BLaER1 treated with 17β-estradiol and CSF1 and Interleukin-3, amounts not matched to agents 10 nM and 100 nM (cell line): ENCODE data around the gene MYRFL.
A peak's percentile ranks its signal among the peaks of the same experiment; 100 is the strongest.
"Not testable (repeated sequence)": the region's sequence is repeated elsewhere in the genome, so short reads cannot be mapped to it uniquely, and the experiment has no call there.

Source experiments
- H3K27ac ChIP-seq, 11 experiments: shearing (Covaris generic); formaldehyde crosslinking; 2 replicates each; pipeline ENCODE4 v1.8.1; 2022
- H3K27me3 ChIP-seq, 11 experiments: shearing (Covaris generic); formaldehyde crosslinking; 2 replicates each; pipeline ENCODE4 v1.8.1; 2022
- H3K36me3 ChIP-seq, 11 experiments: shearing (Covaris generic); formaldehyde crosslinking; 2 replicates each; pipeline ENCODE4 v1.8.1; 2022
- H3K4me1 ChIP-seq, 10 experiments: shearing (Covaris generic); formaldehyde crosslinking; 2 replicates each; pipeline ENCODE4 v1.8.1; 2022
- H3K4me2 ChIP-seq, 11 experiments: shearing (Covaris generic); formaldehyde crosslinking; 2 replicates each; pipeline ENCODE4 v1.8.1; 2022
- H3K4me3 ChIP-seq, 10 experiments: shearing (Covaris generic); formaldehyde crosslinking; 2 replicates each; pipeline ENCODE4 v1.8.1; 2022
- H3K9ac ChIP-seq, 11 experiments: shearing (Covaris generic); formaldehyde crosslinking; 2 replicates each; pipeline ENCODE4 v1.8.1; 2022
- H3K9me3 ChIP-seq, 11 experiments: shearing (Covaris generic); formaldehyde crosslinking; replicated peaks in 1 of 11; 2 replicates each; pipeline ENCODE4 v1.8.1; 2022
- H4K20me1 ChIP-seq, 11 experiments: shearing (Covaris generic); formaldehyde crosslinking; 2 replicates each; pipeline ENCODE4 v1.8.1; 2022
- Cebpa-rat ChIP-seq, 11 experiments: shearing (Covaris generic); IDR thresholded peaks; 2 replicates each; pipeline ENCODE4 v1.8.1; 2022

MYRFL gene

DNA sequence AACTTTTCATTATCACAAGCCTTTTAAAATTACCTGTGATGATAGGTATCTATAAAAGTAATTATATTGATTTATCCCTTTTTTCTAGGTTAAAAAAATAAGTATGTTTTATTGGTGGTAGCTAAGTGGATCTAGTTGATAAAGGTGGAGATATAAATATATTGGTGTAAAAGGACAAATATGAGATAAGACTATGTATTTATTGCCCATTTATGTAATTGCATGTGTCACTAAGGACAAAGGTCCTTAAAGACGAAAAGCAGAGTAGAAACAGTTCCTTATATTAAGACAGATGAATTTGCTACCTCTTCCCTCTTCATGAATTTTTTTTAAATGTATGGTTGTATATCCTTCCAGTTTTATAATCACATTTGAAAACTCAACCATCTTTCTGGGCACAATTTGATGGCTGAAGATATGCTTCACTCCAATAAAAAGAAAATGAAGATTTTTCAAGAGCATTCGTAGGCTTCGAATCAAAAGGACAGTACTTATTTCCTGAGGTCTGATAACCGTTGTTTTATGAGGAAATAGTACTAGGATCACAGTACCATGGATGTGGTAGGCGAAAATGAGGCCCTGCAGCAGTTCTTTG lies at the start of gene MYRFL:
Gene MYRFL, plus strand, starts transcription at position 262 of the 595 bp plus-strand sequence. Its CDS starts 291 bp downstream, at position 553.
- H3K9me3 ChIP-seq = no peaks in the 10 kb centered on the region
- H3K4me3 ChIP-seq = no peak within 1 kb of the TSS
- H3K36me3 ChIP-seq = no peaks in the 10 kb centered on the region
- H3K9ac ChIP-seq = no peak within 1 kb of the TSS
- no peaks in the 10 kb centered on the region for H4K20me1 ChIP-seq
- no peak within 1 kb of the TSS for H3K27ac ChIP-seq
- no peaks in the 10 kb centered on the region for H3K27me3 ChIP-seq
- no peak for TF ChIP-seq Cebpa-rat (IDR thresholded peaks at IDR 0.05)
- H3K4me2 ChIP-seq = no peak within 1 kb of the TSS
- H3K4me1 ChIP-seq = peaks cover 4 to 17% (median 11%) of the 10 kb centered on the region in 10 experiments; a peak in 12 of 20 replicates

DNA sequence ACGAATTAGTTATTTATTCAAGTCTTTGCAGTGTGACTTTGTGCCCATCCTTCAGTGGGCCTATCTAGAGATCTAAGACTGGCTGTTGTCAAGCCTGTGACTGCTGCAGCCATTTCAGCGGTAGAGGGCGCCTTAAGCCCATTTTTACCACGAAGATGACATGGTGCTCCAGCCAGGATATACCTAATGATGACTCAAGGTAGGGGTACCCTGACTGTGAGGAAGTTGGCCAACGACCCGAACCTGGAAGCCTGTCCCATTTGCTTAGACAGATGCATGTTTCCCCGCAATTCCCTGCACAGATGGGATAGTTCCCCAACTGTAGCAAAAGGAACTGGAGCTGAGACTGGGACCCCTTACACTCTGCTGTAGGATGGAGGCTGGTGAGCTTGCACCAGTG lies 45.1 kb upstream of the MYRFL start:
- H3K4me3 ChIP-seq = no peak overlapping the region

DNA sequence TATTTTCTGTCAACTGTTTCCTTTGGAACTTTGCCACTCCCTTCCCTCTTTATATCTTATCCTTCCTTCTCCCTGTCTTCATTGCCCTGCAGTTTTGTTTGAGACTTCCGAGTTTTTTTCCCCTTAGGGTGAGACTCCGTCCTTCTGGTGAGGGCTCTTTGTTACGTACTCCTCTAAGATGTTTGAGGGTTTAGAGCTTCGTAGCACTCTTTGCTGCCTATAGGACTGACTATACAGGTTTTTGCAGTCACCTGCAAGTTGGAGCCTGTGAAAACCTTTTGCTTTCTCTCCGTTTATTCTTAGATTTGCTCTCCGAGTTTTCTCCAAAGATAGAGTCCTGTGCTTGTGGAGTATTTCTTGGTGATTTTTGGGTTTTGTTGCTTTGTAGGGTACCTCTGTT lies 41.7 kb upstream of the MYRFL start:
- H3K9ac ChIP-seq = no peak overlapping the region
- H3K27ac ChIP-seq = no peak overlapping the region
- no peak overlapping the region for H3K4me3 ChIP-seq
- no peak overlapping the region for H3K4me2 ChIP-seq
- TF ChIP-seq Cebpa-rat (IDR thresholded peaks at IDR 0.05) = no peak
- H3K36me3 ChIP-seq = peaks cover 14 to 39% (median 21%) of the 10 kb centered on the region in 11 experiments; a peak in 19 of 22 replicates
- H3K4me1 ChIP-seq = no peaks in the 10 kb centered on the region
- H4K20me1 ChIP-seq = no peaks in the 10 kb centered on the region
- H3K9me3 ChIP-seq = peaks cover 9 to 39% (median 29%) of the 10 kb centered on the region in 11 experiments; a peak in 21 of 22 replicates
- H3K27me3 ChIP-seq = no peaks in the 10 kb centered on the region

More for the DNA sequence above, 45.1 kb upstream of the MYRFL start:
- no peak overlapping the region for H3K9ac ChIP-seq
- no peaks in the 10 kb centered on the region for H3K27me3 ChIP-seq
- no peaks in the 10 kb centered on the region for H4K20me1 ChIP-seq
- H3K27ac ChIP-seq = no peak overlapping the region
- H3K4me2 ChIP-seq = no peak overlapping the region
- TF ChIP-seq Cebpa-rat (IDR thresholded peaks at IDR 0.05) = no peak
- peaks cover 9 to 39% (median 29%) of the 10 kb centered on the region in 11 experiments; a peak in 21 of 22 replicates for H3K9me3 ChIP-seq
- H3K36me3 ChIP-seq = peaks cover 7 to 30% (median 13%) of the 10 kb centered on the region in 11 experiments; a peak in 15 of 22 replicates
- no peaks in the 10 kb centered on the region for H3K4me1 ChIP-seq

DNA sequence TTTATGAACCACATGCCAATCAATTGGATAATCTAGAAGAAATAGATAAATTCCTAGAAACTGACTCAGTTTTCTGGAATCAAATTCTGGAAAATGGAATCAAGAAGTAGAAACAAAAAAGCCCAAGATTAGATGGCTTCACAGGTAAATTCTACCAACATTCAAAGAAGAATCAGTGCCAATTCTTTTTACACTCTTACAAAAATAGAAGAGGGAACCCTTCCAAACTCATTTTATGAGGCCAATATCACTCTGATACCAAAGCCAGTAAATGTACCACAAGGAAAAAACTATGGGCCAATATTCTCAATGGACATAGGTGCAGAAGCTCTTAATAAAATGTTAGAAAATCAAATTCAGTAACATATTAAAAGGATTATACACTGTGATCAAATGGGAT lies 35.7 kb upstream of the MYRFL start:
- H3K36me3 ChIP-seq = peaks cover 9 to 37% (median 25%) of the 10 kb centered on the region in 11 experiments; a peak in 19 of 22 replicates
- no peak for TF ChIP-seq Cebpa-rat (IDR thresholded peaks at IDR 0.05)
- H3K9ac ChIP-seq = no peak overlapping the region
- no peaks in the 10 kb centered on the region for H3K4me1 ChIP-seq
- H4K20me1 ChIP-seq = no peaks in the 10 kb centered on the region
- peaks cover 25 to 37% (median 28%) of the 10 kb centered on the region in 11 experiments for H3K9me3 ChIP-seq
- no peaks in the 10 kb centered on the region for H3K27me3 ChIP-seq
- H3K4me3 ChIP-seq = no peak overlapping the region
- no peak overlapping the region for H3K4me2 ChIP-seq
- no peak overlapping the region for H3K27ac ChIP-seq

DNA sequence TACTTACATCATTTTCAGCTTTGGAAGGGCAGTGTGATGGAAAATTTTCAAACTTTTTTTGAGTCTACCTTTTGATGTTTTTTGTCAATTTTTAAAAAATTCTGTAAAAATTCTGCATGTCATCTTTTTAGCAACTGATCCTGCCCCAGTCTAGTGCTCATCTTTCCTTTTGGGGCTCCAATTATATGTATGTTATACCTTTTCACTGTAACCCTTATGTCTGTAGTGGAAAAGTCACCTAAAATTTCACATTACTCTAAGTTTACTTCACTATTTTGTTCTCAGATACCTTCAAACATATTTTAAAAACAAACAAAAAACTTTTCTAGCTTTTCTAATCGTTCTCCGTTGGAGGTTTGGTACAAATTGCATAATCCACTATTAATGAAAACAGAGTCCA lies 32.5 kb upstream of the MYRFL start:
- H3K4me3 ChIP-seq = no peak overlapping the region
- peaks cover 26 to 37% (median 29%) of the 10 kb centered on the region in 11 experiments for H3K9me3 ChIP-seq
- no peak for TF ChIP-seq Cebpa-rat (IDR thresholded peaks at IDR 0.05)
- no peaks in the 10 kb centered on the region for H3K4me1 ChIP-seq
- no peak overlapping the region for H3K27ac ChIP-seq
- H3K4me2 ChIP-seq = no peak overlapping the region
- peaks cover 7 to 45% (median 28%) of the 10 kb centered on the region in 11 experiments; a peak in 21 of 22 replicates for H3K36me3 ChIP-seq
- no peaks in the 10 kb centered on the region for H4K20me1 ChIP-seq
- H3K27me3 ChIP-seq = no peaks in the 10 kb centered on the region
- H3K9ac ChIP-seq = no peak overlapping the region

DNA sequence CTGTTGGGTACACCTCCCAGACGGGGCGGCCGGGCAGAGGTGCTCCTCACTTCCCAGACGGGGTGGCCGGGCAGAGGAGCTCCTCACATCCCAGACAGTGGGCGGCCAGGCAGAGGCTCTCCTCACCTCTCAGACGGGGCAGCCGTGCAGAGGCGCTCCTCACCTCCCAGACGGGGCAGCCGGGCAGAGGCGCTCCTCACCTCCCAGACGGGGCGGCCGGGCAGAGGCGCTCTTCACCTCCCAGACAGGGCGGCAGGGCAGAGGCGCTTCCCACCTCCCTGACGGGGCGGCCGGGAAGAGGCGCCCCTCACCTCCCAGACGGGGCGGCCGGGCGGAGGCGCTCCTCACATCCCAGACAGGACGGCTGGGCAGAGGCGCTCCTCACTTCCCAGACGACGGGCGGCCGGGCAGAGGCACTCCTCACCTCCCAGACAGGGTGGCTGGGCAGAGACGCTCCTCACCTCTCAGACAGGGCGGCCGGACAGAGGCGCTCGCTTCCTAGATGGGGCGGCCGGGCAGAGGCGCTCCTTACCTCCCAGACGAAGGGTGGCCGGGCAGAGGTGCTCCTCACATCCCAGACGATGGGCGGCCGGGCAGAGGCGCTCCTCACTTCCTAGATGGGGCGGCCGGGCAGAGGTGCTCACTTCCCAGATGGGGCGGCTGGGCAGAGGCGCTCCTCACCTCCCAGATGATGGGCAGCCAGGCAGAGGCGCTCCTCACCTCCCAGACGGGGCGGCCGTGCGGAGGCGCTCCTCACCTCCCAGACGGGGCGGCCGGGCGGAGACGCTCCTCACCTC lies 17.7 kb upstream of the MYRFL start:
- Histone ChIP-seq H3K4me3 (0 out of 20 replicates have a peak overlapping the region, but pooled peaks of 1 of the 10 experiments have one; percentile 24), H3K36me3 (peaks cover 19 to 43% (median 24%) of the 10 kb centered on the region in 11 experiments)

DNA sequence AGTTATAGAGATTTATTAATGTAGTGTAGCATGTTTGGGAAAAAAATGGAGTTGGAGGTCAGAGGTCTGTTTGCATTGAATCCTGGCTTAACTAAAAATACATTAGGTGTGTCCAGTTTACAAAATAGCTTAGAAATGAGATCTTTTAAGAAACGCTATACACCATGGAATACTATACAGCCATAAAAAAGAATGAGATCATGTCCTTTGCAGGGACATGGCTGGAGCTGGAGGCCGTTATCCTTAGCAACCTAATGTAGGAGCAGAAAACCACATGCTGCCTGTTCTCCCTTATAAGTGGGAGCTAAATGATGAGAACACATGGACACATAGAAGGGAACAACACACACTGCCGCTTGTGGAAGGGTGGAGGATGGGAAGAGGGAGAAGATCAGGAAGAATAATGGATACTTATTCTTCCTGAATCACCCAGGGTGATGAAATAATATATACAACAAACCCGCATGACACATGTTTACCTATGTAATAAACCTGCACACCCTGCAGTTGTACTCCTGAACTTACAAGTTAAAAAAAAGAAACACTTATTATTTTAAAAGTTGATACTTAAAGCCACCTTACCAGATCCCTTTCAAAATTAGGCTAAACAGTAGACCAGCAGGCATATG lies 14.0 kb upstream of the MYRFL start:
- no peak overlapping the region for H3K9ac ChIP-seq
- H3K9me3 ChIP-seq = peaks cover 29 to 37% (median 33%) of the 10 kb centered on the region in 11 experiments
- no peak for TF ChIP-seq Cebpa-rat (IDR thresholded peaks at IDR 0.05)
- no peaks in the 10 kb centered on the region for H4K20me1 ChIP-seq
- no peaks in the 10 kb centered on the region for H3K27me3 ChIP-seq
- H3K4me3 ChIP-seq = no peak overlapping the region
- no peaks in the 10 kb centered on the region for H3K4me1 ChIP-seq
- no peak overlapping the region for H3K4me2 ChIP-seq
- H3K36me3 ChIP-seq = peaks cover 19 to 41% (median 24%) of the 10 kb centered on the region in 11 experiments
- H3K27ac ChIP-seq = no peak overlapping the region

More for the DNA sequence above, 17.7 kb upstream of the MYRFL start:
- peaks cover 29 to 37% (median 33%) of the 10 kb centered on the region in 11 experiments for H3K9me3 ChIP-seq
- H3K27me3 ChIP-seq, H3K4me2 ChIP-seq, H3K27ac ChIP-seq, H3K9ac ChIP-seq, H3K4me1 ChIP-seq, H4K20me1 ChIP-seq: not testable (repeated sequence)

DNA sequence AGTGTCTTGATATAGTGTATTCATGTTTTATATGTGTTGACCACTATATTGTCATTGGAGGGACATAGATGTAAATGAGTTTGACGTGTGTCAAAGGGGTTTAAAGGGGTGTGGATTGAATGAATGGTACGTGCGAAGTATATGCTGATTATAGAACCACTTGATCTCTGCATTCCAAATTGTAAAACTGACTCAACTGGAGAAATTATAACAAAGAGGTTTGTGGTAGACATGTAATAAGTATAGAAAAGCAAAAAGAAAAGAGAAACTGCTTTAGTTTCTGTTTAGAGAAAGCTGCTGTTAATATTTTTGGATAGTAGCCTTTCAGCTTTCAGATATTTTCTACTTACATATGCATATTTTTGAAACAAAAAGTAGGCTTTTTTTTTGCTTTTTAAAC lies 8.9 kb upstream of the MYRFL start:
- H3K4me2 ChIP-seq = no peak overlapping the region
- TF ChIP-seq Cebpa-rat (IDR thresholded peaks at IDR 0.05) = no peak
- H3K36me3 ChIP-seq = peaks cover under 1 to 17% (median 3%) of the 10 kb centered on the region in 11 experiments; a peak in 13 of 22 replicates
- no peaks in the 10 kb centered on the region for H3K27me3 ChIP-seq
- H3K9ac ChIP-seq = no peak overlapping the region
- peaks cover 0 to 11% (median 6%) of the 10 kb centered on the region in 10 experiments; a peak in 8 of 20 replicates for H3K4me1 ChIP-seq
- peaks cover under 1 to 3% (median 3%) of the 10 kb centered on the region in 11 experiments; a peak in 21 of 22 replicates for H3K9me3 ChIP-seq
- H4K20me1 ChIP-seq = no peaks in the 10 kb centered on the region
- no peak overlapping the region for H3K4me3 ChIP-seq
- H3K27ac ChIP-seq = no peak overlapping the region

DNA sequence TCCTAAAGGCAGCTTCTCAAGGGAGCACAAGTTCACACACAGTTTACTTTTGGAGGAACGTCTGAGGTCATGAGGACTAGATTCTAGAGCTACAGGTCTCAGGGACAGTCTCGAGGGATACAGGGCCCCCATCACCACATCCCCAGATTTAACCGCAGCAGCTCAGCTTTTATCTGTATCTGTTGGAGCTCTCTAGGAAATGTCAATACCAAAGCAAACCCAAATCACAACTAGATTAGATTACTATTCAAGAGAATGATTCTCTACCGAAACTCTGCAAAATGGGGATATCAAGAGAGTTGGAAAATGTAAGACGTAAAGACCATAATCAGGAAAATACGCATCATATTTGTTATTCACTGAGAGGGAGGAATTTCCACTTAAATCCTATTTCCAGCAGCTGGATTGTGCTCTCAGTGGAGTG lies 4.0 kb upstream of the MYRFL start:
- TF ChIP-seq Cebpa-rat (IDR thresholded peaks at IDR 0.05) = no peak
- Histone ChIP-seq H3K27me3 (no peaks in the 10 kb centered on the region), H3K9ac (no peak overlapping the region), H3K4me3 (no peak overlapping the region), H3K27ac (no peak overlapping the region), H3K9me3 (no peaks in the 10 kb centered on the region), H3K4me1 (peaks cover 4 to 17% (median 11%) of the 10 kb centered on the region in 10 experiments; a peak in 12 of 20 replicates), H3K4me2 (peak overlapping the region in 6 of 11 experiments; percentile 15 to 56 (median 30); a peak in 4 of 22 replicates), H4K20me1 (no peaks in the 10 kb centered on the region), H3K36me3 (no peaks in the 10 kb centered on the region)
